ENCODE data around the gene HRAS. TPM values are rescaled to one million over a fixed set of nuclear protein-coding genes. Genes with fewer than 3 reads are reported as not detected.
A peak's percentile ranks its signal among the peaks of the same experiment; 100 is the strongest.

HRAS gene
- total and polyA plus RNA-seq, 2 of the 8 experiments (the other 6 are each of a cell fraction or from before 2014, with no cell fraction given), result 44.3 to 54.7 TPM

GRCh38 chr11:518463-519202, 16.7 kb downstream of the HRAS start (continued):
- no peak for TF ChIP-seq CHD7 (IDR thresholded peaks at IDR 0.05; ENCODE audit: insufficient replicate concordance, low read length)
- no peak for TF ChIP-seq POLR2AphosphoS5 (IDR thresholded peaks at IDR 0.05; ENCODE audit: low read depth, low read length)
- no peak for TF ChIP-seq SAP30 (IDR thresholded peaks at IDR 0.05; ENCODE audit: insufficient read depth, insufficient replicate concordance, low read length)
- peak; percentile 67 to 91 for TF ChIP-seq RAD21 (IDR thresholded peaks at IDR 0.05 in 1 of 2, conservative IDR thresholded peaks at IDR 0.05 in 1 of 2; ENCODE audit: low read depth in 2 of 2, low read length in 2 of 2)
- TF ChIP-seq TCF12 (IDR thresholded peaks at IDR 0.05; ENCODE audit: low read depth, low read length), result peak; percentile 68; the same call in 1 of the 2 replicates
- TF ChIP-seq KDM5A (IDR thresholded peaks at IDR 0.05; ENCODE audit: low read length), result no peak
- no peak for TF ChIP-seq MAFK (IDR thresholded peaks at IDR 0.05; ENCODE audit: low read depth, low read length)
- peak; percentile 87 for TF ChIP-seq ATF3 (IDR thresholded peaks at IDR 0.05; ENCODE audit: insufficient read depth, low read depth, low read length)
- TF ChIP-seq SIX5 (IDR thresholded peaks at IDR 0.05; ENCODE audit: low read depth, low read length), result no peak

All from H1 (cell line).